Erythroblast (primary cell): Measurements from ENCODE around the gene LRRD1.

Source experiments
- GATA1 ChIP-seq: IDR thresholded peaks from 2 replicates; pipeline ENCODE4 v1.6.1; 2011; ENCODE audit warnings: low read depth, mild to moderate bottlenecking, control low read depth, low read length, moderate library complexity
- POLR2A ChIP-seq: IDR thresholded peaks from 2 replicates; pipeline ENCODE4 v1.6.1; 2011; ENCODE audit warnings: mild to moderate bottlenecking, low read length

DNA sequence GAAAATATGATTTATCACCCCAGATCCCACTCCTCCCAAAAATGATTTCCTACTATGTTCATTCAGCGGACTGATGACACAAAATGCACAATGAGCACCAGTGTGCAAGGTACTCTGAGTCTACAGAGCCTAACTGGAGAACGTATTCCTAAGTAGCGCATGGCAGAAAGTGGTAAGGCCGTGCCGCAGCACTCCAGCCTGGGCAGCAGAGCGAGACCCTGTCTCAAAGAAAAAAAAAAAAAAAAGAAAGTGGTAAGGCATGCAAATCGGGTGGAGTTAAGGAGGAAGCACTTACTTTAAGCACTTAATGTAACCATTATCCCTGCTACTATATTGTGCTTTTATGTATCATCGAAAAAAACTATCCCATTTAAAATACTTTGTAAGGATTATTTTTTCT is 70.1 kb downstream of the LRRD1 start:
- TF ChIP-seq POLR2A (no peak), GATA1 (no peak)
